Activated CD8-positive, alpha-beta T cell treated with anti-CD3 and anti-CD28 coated beads, Interleukin-2, amount 10 ng/mL, durations not matched to agents 7 days and 5 days (primary cell): ENCODE results near the gene CDH13. TPM values are rescaled to one million over a fixed set of nuclear protein-coding genes. Genes with fewer than 3 reads are reported as not detected.

Experiments
- ATAC-seq: fragments of 150-1000 bp; cut with Tn5 transposase; one replicate; pipeline ENCODE4 v1.10.0; 2021; ENCODE audit warnings: moderate library complexity
- CTCF ChIA-PET: fragments of 350-600 bp; sonication (Branson Sonifier 250); formaldehyde crosslinking; loops from one replicate; lab custom pipeline; 2021; ENCODE audit warnings: antibody characterized with exemption; lab: Charles Lee
- POLR2A ChIA-PET: fragments of 350-600 bp; sonication (Branson Sonifier 250); formaldehyde crosslinking; loops from one replicate; lab custom pipeline; 2021; ENCODE audit warnings: antibody characterized with exemption; lab: Charles Lee
- DNase-seq: peaks from one replicate; pipeline ENCODE4 v3.0.0-alpha.2; 2020
- H3K27ac Mint-ChIP-seq: one replicate; pipeline ENCODE4 v1.8.0; 2021; ENCODE audit warnings: mild to moderate bottlenecking, mixed read lengths
- H3K27me3 Mint-ChIP-seq: one replicate; pipeline ENCODE4 v1.8.0; 2021; ENCODE audit warnings: low read depth, mixed read lengths
- H3K36me3 Mint-ChIP-seq: one replicate; pipeline ENCODE4 v1.8.0; 2021; ENCODE audit warnings: low read depth, mixed read lengths
- H3K4me1 Mint-ChIP-seq: one replicate; pipeline ENCODE4 v1.8.0; 2021; ENCODE audit warnings: low read depth, mixed read lengths
- H3K4me3 Mint-ChIP-seq: one replicate; pipeline ENCODE4 v1.8.0; 2021; ENCODE audit warnings: mild to moderate bottlenecking, mixed read lengths
- H3K9me3 Mint-ChIP-seq: one replicate; pipeline ENCODE4 v1.8.0; 2022; ENCODE audit warnings: mixed read lengths; ENCODE audit not compliant: insufficient read depth
- total RNA-seq, 2 experiments: library from RNA; stranded (reverse); gene quantifications; one replicate each; pipeline ENCODE4 v1.2.3, GENCODE V29; 2021

Gene CDH13
- total RNA-seq, 2 experiments from 2014 or later, result not detected

GRCh38 chr16:83109490-83110125 lies 482.8 kb downstream of the CDH13 start:
- Mint-ChIP-seq H3K27ac (no peak overlapping the region), H3K27me3 (no peaks in the 10 kb centered on the region), H3K36me3 (no peaks in the 10 kb centered on the region), H3K4me1 (no peaks in the 10 kb centered on the region), H3K9me3 (no peaks in the 10 kb centered on the region), H3K4me3 (no peak overlapping the region)
- CTCF ChIA-PET, result no interaction called here
- no peak for DNase-seq
- POLR2A ChIA-PET, result interaction anchor here (0.6 kb wide), 1 partner anchor 75 kb away, joined by 3 read pairs; no protein-coding TSS in a partner anchor
- no peak for ATAC-seq

- H3K27ac Mint-ChIP-seq, result no peak overlapping the region
These were observed 483.5 kb downstream of the CDH13 start for GRCh38 chr16:83110269-83110668.

GRCh38 chr16:83113317-83113716 lies 486.5 kb downstream of the CDH13 start:
- Mint-ChIP-seq H3K36me3 (no peaks in the 10 kb centered on the region), H3K9me3 (no peaks in the 10 kb centered on the region), H3K27ac (no peak overlapping the region), H3K4me1 (no peaks in the 10 kb centered on the region), H3K4me3 (no peak overlapping the region), H3K27me3 (no peaks in the 10 kb centered on the region)
- DNase-seq (no peak), ATAC-seq (no peak)
- POLR2A ChIA-PET, result no interaction called here
- CTCF ChIA-PET, result no interaction called here

More at GRCh38 chr16:83110269-83110668, 483.5 kb downstream of the CDH13 start:
- POLR2A ChIA-PET, result no interaction called here
- CTCF ChIA-PET, result no interaction called here
- Mint-ChIP-seq H3K27me3 (no peaks in the 10 kb centered on the region), H3K36me3 (no peaks in the 10 kb centered on the region), H3K4me3 (no peak overlapping the region), H3K9me3 (no peaks in the 10 kb centered on the region), H3K4me1 (no peaks in the 10 kb centered on the region)
- ATAC-seq (no peak), DNase-seq (no peak)

- no peak for ATAC-seq
These were observed 487.0 kb downstream of the CDH13 start for GRCh38 chr16:83113811-83114210.

GRCh38 chr16:83115491-83116232 lies 488.9 kb downstream of the CDH13 start:
- Mint-ChIP-seq H3K27me3 (no peaks in the 10 kb centered on the region), H3K27ac (no peak overlapping the region), H3K4me1 (no peaks in the 10 kb centered on the region), H3K36me3 (no peaks in the 10 kb centered on the region), H3K9me3 (no peaks in the 10 kb centered on the region), H3K4me3 (no peak overlapping the region)
- ChIA-PET POLR2A (no interaction called here), CTCF (no interaction called here)
- ATAC-seq, result no peak
- DNase-seq, result no peak

More at GRCh38 chr16:83113811-83114210, 487.0 kb downstream of the CDH13 start:
- Mint-ChIP-seq H3K4me1 (no peaks in the 10 kb centered on the region), H3K27me3 (no peaks in the 10 kb centered on the region), H3K36me3 (no peaks in the 10 kb centered on the region), H3K27ac (no peak overlapping the region), H3K4me3 (no peak overlapping the region), H3K9me3 (no peaks in the 10 kb centered on the region)
- ChIA-PET POLR2A (no interaction called here), CTCF (no interaction called here)
- no peak for DNase-seq

GRCh38 chr16:83116274-83116892 lies 489.6 kb downstream of the CDH13 start:
- no peak overlapping the region for H3K4me3 Mint-ChIP-seq
- no peaks in the 10 kb centered on the region for H3K9me3 Mint-ChIP-seq
- H3K27me3 Mint-ChIP-seq, result no peaks in the 10 kb centered on the region
- ChIA-PET CTCF (no interaction called here), POLR2A (no interaction called here)
- DNase-seq (no peak), ATAC-seq (no peak)
- no peaks in the 10 kb centered on the region for H3K36me3 Mint-ChIP-seq
- no peaks in the 10 kb centered on the region for H3K4me1 Mint-ChIP-seq
- no peak overlapping the region for H3K27ac Mint-ChIP-seq

- no peaks in the 10 kb centered on the region for H3K4me1 Mint-ChIP-seq
- H3K27ac Mint-ChIP-seq, result no peak overlapping the region
- no peaks in the 10 kb centered on the region for H3K27me3 Mint-ChIP-seq
- no peaks in the 10 kb centered on the region for H3K9me3 Mint-ChIP-seq
- H3K4me3 Mint-ChIP-seq, result no peak overlapping the region
- POLR2A ChIA-PET, result no interaction called here
- CTCF ChIA-PET, result no interaction called here
- ATAC-seq, result no peak
- no peak for DNase-seq
- H3K36me3 Mint-ChIP-seq, result no peaks in the 10 kb centered on the region
These were observed 491.0 kb downstream of the CDH13 start for GRCh38 chr16:83117810-83118209.

GRCh38 chr16:83118365-83118764 lies 491.6 kb downstream of the CDH13 start:
- no peak overlapping the region for H3K4me3 Mint-ChIP-seq
- POLR2A ChIA-PET, result no interaction called here
- CTCF ChIA-PET, result no interaction called here
- H3K27ac Mint-ChIP-seq, result no peak overlapping the region
- no peaks in the 10 kb centered on the region for H3K36me3 Mint-ChIP-seq
- H3K4me1 Mint-ChIP-seq, result no peaks in the 10 kb centered on the region
- no peaks in the 10 kb centered on the region for H3K9me3 Mint-ChIP-seq
- no peak for ATAC-seq
- no peaks in the 10 kb centered on the region for H3K27me3 Mint-ChIP-seq
- DNase-seq, result no peak

- H3K4me3 Mint-ChIP-seq, result no peak overlapping the region
These were observed 499.3 kb downstream of the CDH13 start for GRCh38 chr16:83125999-83126568.

GRCh38 chr16:83128041-83128440 lies 501.3 kb downstream of the CDH13 start:
- no peaks in the 10 kb centered on the region for H3K4me1 Mint-ChIP-seq
- no peak overlapping the region for H3K4me3 Mint-ChIP-seq
- no peak overlapping the region for H3K27ac Mint-ChIP-seq
- ATAC-seq (no peak), DNase-seq (no peak)
- no peaks in the 10 kb centered on the region for H3K27me3 Mint-ChIP-seq
- no peaks in the 10 kb centered on the region for H3K36me3 Mint-ChIP-seq
- POLR2A ChIA-PET, result no interaction called here
- CTCF ChIA-PET, result no interaction called here
- peaks cover 15% of the 10 kb centered on the region for H3K9me3 Mint-ChIP-seq

More at GRCh38 chr16:83125999-83126568, 499.3 kb downstream of the CDH13 start:
- no peak for DNase-seq
- Mint-ChIP-seq H3K27ac (no peak overlapping the region), H3K27me3 (no peaks in the 10 kb centered on the region), H3K36me3 (no peaks in the 10 kb centered on the region), H3K4me1 (no peaks in the 10 kb centered on the region), H3K9me3 (peaks cover 15% of the 10 kb centered on the region)
- CTCF ChIA-PET, result no interaction called here
- no peak for ATAC-seq
- POLR2A ChIA-PET, result no interaction called here

GRCh38 chr16:83130039-83130438 lies 503.3 kb downstream of the CDH13 start:
- DNase-seq (no peak), ATAC-seq (no peak)
- Mint-ChIP-seq H3K4me1 (no peaks in the 10 kb centered on the region), H3K27me3 (no peaks in the 10 kb centered on the region), H3K4me3 (no peak overlapping the region), H3K9me3 (peaks cover 13% of the 10 kb centered on the region), H3K27ac (no peak overlapping the region), H3K36me3 (no peaks in the 10 kb centered on the region)
- ChIA-PET CTCF (no interaction called here), POLR2A (no interaction called here)

GRCh38 chr16:83134638-83135037 lies 507.9 kb downstream of the CDH13 start:
- ChIA-PET POLR2A (no interaction called here), CTCF (no interaction called here)
- no peak overlapping the region for H3K27ac Mint-ChIP-seq
- H3K4me1 Mint-ChIP-seq, result peaks cover 20% of the 10 kb centered on the region
- no peaks in the 10 kb centered on the region for H3K36me3 Mint-ChIP-seq
- H3K4me3 Mint-ChIP-seq, result no peak overlapping the region
- no peak for DNase-seq
- peaks cover 4% of the 10 kb centered on the region for H3K27me3 Mint-ChIP-seq
- H3K9me3 Mint-ChIP-seq, result no peaks in the 10 kb centered on the region
- no peak for ATAC-seq
